RWPE2 (cell line): ENCODE results near the gene LIPT1.

Source experiments
- ATAC-seq: fragments of 200-7000 bp; cut with Tn5 transposase; 3 replicates; pipeline ENCODE4 v1.9.1; 2021; ENCODE audit warnings: low read depth
- DNase-seq: peaks from one replicate; pipeline ENCODE4 v3.0.0-alpha.2; 2020; ENCODE audit warnings: low spot score
- H3K27ac ChIP-seq: fragments of 450-650 bp; 2 replicates; pipeline ENCODE4 v1.5.1; 2017; ENCODE audit warnings: mild to moderate bottlenecking; ENCODE audit not compliant: poor library complexity, severe bottlenecking
- H3K27me3 ChIP-seq: fragments of 250-450 bp; sonication (Bioruptor Pico); 2 replicates; pipeline ENCODE4 v1.5.1; 2021; ENCODE audit warnings: mild to moderate bottlenecking, moderate library complexity; ENCODE audit not compliant: insufficient read depth, poor library complexity, severe bottlenecking
- H3K36me3 ChIP-seq: fragments of 250-450 bp; sonication (Bioruptor Pico); 2 replicates; pipeline ENCODE4 v1.5.1; 2020; ENCODE audit warnings: low read depth, mild to moderate bottlenecking, moderate library complexity
- H3K4me1 ChIP-seq: fragments of 250-450 bp; sonication (Bioruptor Pico); 2 replicates; pipeline ENCODE4 v1.5.1; 2021; ENCODE audit warnings: mild to moderate bottlenecking, moderate library complexity; ENCODE audit not compliant: insufficient read depth, poor library complexity, severe bottlenecking
- H3K4me3 ChIP-seq: fragments of 250-450 bp; sonication (Bioruptor Pico); 2 replicates; pipeline ENCODE4 v1.5.1; 2021; ENCODE audit warnings: mild to moderate bottlenecking, moderate library complexity; ENCODE audit not compliant: severe bottlenecking
- H3K9me3 ChIP-seq: fragments of 250-450 bp; sonication (Bioruptor Pico); 2 replicates; pipeline ENCODE4 v1.5.1; 2021; ENCODE audit warnings: mild to moderate bottlenecking, moderate library complexity; ENCODE audit not compliant: severe bottlenecking
- TF ChIP-seq, protein P1 (sequence below): fragments of 450-650 bp; IDR thresholded peaks from one replicate; pipeline ENCODE4 v1.5.1; 2017; ENCODE audit warnings: mild to moderate bottlenecking, moderate library complexity; ENCODE audit not compliant: poor library complexity, severe bottlenecking

LIPT1 gene

GRCh38 chr2:99171377-99172140 is 16.8 kb downstream of the LIPT1 start:
- Histone ChIP-seq H3K4me1 (no peaks in the 10 kb centered on the region), H3K9me3 (no peaks in the 10 kb centered on the region), H3K27me3 (no peaks in the 10 kb centered on the region), H3K27ac (no peak overlapping the region), H3K36me3 (peaks cover 59% of the 10 kb centered on the region), H3K4me3 (no peak overlapping the region)
- TF ChIP-seq, protein P1, sequence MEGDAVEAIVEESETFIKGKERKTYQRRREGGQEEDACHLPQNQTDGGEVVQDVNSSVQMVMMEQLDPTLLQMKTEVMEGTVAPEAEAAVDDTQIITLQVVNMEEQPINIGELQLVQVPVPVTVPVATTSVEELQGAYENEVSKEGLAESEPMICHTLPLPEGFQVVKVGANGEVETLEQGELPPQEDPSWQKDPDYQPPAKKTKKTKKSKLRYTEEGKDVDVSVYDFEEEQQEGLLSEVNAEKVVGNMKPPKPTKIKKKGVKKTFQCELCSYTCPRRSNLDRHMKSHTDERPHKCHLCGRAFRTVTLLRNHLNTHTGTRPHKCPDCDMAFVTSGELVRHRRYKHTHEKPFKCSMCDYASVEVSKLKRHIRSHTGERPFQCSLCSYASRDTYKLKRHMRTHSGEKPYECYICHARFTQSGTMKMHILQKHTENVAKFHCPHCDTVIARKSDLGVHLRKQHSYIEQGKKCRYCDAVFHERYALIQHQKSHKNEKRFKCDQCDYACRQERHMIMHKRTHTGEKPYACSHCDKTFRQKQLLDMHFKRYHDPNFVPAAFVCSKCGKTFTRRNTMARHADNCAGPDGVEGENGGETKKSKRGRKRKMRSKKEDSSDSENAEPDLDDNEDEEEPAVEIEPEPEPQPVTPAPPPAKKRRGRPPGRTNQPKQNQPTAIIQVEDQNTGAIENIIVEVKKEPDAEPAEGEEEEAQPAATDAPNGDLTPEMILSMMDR: no peak
- no peak for ATAC-seq
- no peak for DNase-seq

- H3K27ac ChIP-seq: peak within 1 kb of the TSS; percentile 55
- DNase-seq: peak; percentile 87
- no peaks in the 10 kb centered on the region for H3K9me3 ChIP-seq
- ATAC-seq: peak; percentile 92
- H3K36me3 ChIP-seq: peaks cover 19% of the 10 kb centered on the region
- H3K4me1 ChIP-seq: peaks cover 22% of the 10 kb centered on the region
- no peaks in the 10 kb centered on the region for H3K27me3 ChIP-seq
- TF ChIP-seq, protein P1: no peak
- peak within 1 kb of the TSS; percentile 64 for H3K4me3 ChIP-seq
Observed at GRCh38 chr2:99180755-99181623, 26.2 kb downstream of the LIPT1 start, which contains the start of the genes MITD1 and MRPL30. TSS of gene MITD1 (minus strand) at chr2:99181058. CDS start at chr2:99180981, 77 bp downstream. TSS of gene MRPL30 (plus strand) at chr2:99181184. CDS start at chr2:99186204, 5,020 bp downstream.

- no peaks in the 10 kb centered on the region for H3K9me3 ChIP-seq
- H3K27ac ChIP-seq: peak overlapping the region; percentile 55
- H3K4me1 ChIP-seq: peaks cover 22% of the 10 kb centered on the region
- H3K4me3 ChIP-seq: peak overlapping the region; percentile 64
- H3K36me3 ChIP-seq: peaks cover 25% of the 10 kb centered on the region
- no peak for ATAC-seq
- DNase-seq: no peak
- TF ChIP-seq, protein P1: no peak
- H3K27me3 ChIP-seq: no peaks in the 10 kb centered on the region
Observed at GRCh38 chr2:99181624-99182000, 26.8 kb downstream of the LIPT1 start.

DNA sequence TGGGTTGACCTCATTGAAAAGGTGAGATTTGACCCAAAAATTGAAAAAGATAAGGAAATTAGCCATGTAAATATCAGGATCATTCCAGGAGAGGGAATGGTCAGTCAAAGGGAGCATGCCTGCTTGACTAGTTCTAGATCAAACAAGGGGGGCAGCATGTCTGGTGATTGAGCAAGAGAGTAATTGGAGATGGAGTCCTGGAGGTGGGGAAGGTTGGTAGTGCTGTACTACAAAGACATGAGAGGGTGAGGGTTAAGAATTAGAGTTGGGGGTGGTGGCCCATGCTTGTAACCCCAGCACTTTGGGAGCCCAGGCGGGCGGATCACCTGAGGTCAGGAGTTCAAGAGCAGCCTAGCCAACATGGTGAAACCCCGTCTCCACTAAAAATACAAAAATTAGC is 28.3 kb downstream of the LIPT1 start:
- Histone ChIP-seq H3K9me3 (no peaks in the 10 kb centered on the region), H3K4me3 (no peak overlapping the region), H3K27me3 (no peaks in the 10 kb centered on the region), H3K27ac (no peak overlapping the region), H3K36me3 (peaks cover 28% of the 10 kb centered on the region), H3K4me1 (peaks cover 22% of the 10 kb centered on the region)
- no peak for ATAC-seq
- TF ChIP-seq, protein P1: no peak
- no peak for DNase-seq
